Gastrocnemius medialis (tissue), 4 donors: Measurements from ENCODE around the gene MTHFD2L.

Source experiments
- POLR2A ChIP-seq, 2 donors: fragments of 450-650 bp; IDR thresholded peaks; one replicate each; pipeline ENCODE4 v1.6.1; 2017; ENCODE audit warnings: antibody characterized with exemption in 2 of 2, mild to moderate bottlenecking in 2 of 2, moderate library complexity in 2 of 2
- TF ChIP-seq, protein P1 (sequence below), 5 experiments: fragments of 450-650 bp in 3 of 5; fragments of 200-600 bp in 2 of 5; sonication (generic) in 2 of 5; IDR thresholded peaks in 4 of 5; conservative IDR thresholded peaks in 1 of 5; 1 replicate in 4 of 5; 2 replicates in 1 of 5; pipeline ENCODE4 v1.5.1; 2016 to 2019; ENCODE audit warnings: antibody characterized with exemption in 5 of 5, mild to moderate bottlenecking in 3 of 5, moderate library complexity in 3 of 5

DNA sequence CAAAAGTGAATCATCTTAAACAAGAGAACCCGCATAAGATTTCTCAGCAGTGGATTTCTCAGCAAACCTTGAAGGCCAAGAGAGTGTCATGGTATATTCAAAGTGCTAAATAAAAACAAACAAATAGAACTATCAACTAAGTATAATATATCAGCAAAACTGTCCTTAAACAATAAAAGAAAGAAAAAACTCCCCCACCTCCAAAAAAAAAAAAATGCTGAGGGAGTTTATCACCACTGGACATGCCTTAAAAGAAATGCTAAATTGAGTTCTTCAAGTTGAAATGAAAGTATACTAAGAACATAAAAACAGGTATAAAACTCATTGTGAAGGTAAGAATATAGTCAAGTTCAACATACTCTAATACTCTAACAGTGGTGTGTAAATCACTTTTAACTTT is 96.5 kb downstream of the MTHFD2L start:
- TF ChIP-seq, protein P1, sequence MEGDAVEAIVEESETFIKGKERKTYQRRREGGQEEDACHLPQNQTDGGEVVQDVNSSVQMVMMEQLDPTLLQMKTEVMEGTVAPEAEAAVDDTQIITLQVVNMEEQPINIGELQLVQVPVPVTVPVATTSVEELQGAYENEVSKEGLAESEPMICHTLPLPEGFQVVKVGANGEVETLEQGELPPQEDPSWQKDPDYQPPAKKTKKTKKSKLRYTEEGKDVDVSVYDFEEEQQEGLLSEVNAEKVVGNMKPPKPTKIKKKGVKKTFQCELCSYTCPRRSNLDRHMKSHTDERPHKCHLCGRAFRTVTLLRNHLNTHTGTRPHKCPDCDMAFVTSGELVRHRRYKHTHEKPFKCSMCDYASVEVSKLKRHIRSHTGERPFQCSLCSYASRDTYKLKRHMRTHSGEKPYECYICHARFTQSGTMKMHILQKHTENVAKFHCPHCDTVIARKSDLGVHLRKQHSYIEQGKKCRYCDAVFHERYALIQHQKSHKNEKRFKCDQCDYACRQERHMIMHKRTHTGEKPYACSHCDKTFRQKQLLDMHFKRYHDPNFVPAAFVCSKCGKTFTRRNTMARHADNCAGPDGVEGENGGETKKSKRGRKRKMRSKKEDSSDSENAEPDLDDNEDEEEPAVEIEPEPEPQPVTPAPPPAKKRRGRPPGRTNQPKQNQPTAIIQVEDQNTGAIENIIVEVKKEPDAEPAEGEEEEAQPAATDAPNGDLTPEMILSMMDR (IDR thresholded peaks at IDR 0.05 in 4 of 5, conservative IDR thresholded peaks at IDR 0.05 in 1 of 5), result no peak
- no peak for TF ChIP-seq POLR2A (IDR thresholded peaks at IDR 0.05)
